ENCODE data around the gene WDR6. TPM values are rescaled to one million over a fixed set of nuclear protein-coding genes. Genes with fewer than 3 reads are reported as not detected.

The WDR6 gene, protein sequence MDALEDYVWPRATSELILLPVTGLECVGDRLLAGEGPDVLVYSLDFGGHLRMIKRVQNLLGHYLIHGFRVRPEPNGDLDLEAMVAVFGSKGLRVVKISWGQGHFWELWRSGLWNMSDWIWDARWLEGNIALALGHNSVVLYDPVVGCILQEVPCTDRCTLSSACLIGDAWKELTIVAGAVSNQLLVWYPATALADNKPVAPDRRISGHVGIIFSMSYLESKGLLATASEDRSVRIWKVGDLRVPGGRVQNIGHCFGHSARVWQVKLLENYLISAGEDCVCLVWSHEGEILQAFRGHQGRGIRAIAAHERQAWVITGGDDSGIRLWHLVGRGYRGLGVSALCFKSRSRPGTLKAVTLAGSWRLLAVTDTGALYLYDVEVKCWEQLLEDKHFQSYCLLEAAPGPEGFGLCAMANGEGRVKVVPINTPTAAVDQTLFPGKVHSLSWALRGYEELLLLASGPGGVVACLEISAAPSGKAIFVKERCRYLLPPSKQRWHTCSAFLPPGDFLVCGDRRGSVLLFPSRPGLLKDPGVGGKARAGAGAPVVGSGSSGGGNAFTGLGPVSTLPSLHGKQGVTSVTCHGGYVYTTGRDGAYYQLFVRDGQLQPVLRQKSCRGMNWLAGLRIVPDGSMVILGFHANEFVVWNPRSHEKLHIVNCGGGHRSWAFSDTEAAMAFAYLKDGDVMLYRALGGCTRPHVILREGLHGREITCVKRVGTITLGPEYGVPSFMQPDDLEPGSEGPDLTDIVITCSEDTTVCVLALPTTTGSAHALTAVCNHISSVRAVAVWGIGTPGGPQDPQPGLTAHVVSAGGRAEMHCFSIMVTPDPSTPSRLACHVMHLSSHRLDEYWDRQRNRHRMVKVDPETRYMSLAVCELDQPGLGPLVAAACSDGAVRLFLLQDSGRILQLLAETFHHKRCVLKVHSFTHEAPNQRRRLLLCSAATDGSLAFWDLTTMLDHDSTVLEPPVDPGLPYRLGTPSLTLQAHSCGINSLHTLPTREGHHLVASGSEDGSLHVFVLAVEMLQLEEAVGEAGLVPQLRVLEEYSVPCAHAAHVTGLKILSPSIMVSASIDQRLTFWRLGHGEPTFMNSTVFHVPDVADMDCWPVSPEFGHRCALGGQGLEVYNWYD
- total RNA-seq = 75.2 and 86.3 TPM in 2 replicates

- DNase-seq = peak; percentile 99
Observed at GRCh38 chr3:49007068-49007770, at the start of gene WDR6. TSS of gene WDR6 (plus strand) at chr3:49007391. CDS start at chr3:49007432, 41 bp downstream.

DNA sequence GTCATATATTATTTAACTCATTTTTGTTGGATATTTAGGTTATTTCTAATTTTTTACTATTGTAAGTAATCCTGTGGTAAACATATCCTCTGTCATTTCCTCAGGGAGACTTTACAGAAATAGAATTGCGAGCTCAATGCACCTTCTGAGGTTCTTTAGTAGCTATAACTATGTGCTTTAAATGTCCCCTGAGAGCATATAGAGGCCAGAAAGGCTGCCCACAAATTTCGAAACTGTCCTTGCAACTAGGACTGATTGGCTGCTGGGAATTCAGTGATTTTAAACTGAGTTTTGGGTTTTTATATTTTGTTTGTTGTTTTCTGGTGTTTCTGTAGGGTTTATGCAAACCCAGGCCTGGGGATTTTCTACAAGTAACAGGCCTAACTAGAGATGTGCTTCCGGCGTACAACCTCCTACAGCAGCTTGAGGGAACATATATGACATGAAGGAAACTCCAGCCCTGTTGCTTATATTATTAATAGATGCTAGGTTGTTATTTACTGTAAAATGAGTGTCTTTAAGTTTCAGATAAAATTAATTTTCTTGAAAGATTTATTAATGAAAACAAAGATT lies 46.3 kb upstream of the WDR6 start:
- DNase-seq = no peak

DNA sequence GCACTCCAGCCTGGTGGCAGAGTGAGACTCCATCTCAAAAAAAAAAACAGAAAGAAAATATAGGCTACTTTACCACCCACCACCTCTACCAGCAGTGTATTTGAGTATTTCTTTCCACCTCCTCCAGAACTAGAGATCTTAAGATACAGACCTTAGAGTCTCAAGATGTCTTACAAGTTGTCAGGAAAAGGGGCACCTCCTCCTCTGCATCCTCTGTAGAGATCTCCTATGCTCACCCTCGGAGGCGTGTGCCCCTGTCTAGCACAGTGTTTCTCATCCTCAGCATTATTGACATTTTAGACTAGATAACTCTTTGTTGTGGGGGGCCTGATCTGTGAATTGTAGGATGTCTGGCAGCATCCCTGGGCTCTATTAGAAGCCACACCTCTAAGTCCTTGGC lies 44.9 kb upstream of the WDR6 start:
- DNase-seq = no peak

DNA sequence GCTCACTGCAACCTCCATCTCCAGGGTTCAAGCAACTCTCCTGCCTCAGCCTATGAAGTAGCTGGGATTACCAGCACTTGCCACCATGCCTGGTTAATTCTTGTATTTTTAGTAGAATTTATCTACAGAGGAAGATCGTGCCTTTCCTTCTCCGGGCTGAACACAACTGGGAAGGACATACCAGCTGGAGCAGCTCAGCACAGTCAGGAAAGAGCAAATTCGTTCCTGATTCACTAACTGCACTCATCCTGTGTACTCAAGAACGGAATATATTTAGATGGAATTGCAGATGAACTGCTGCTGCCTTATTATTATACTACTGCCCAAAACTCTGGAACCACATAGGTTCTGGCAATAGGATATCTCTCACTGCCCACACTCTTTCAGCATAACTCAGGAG lies 44.3 kb upstream of the WDR6 start:
- DNase-seq = no peak

DNA sequence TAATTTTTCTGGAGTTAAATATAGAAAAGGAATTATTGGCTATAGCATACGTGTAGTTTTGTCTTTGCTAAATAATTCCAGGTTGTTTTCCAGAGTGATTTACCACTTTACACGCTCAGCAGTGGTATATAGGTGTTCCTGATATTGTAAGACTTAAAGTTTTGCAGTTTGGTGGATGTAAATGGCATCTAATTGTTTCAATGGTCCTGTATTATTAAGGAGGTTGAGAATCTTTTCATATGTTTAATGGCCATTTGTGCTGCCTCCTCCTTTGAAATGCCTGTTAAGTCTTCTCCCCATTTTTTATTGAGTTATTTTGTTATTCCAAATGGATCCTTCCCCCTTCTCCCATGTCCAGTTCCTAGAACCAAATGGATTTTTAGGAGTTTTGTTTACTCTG lies 43.6 kb upstream of the WDR6 start:
- no peak for DNase-seq

DNA sequence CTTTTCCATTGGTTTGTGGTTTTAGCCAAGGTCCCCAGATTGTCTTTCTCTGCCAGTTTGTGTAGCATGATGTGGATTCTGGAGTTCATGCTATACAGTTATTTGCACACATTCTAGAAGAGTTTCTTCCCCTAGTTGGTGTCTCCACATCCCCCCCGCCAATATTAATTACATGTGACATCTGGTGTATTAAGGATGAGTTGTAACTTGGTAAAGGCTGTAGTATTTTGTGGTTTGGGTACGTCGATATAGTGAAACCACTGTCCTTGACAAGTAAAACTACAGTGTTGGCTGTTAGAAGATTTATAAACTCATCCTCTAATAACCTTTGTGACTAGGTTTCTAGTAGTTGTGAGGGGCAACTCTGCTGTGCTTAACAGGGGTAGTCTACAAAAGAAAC lies 40.8 kb upstream of the WDR6 start:
- DNase-seq = no peak

GRCh38 chr3:48966876-48967361 lies 40.3 kb upstream of the WDR6 start:
- no peak for DNase-seq

- DNase-seq = no peak
Observed at GRCh38 chr3:48970586-48970985, 36.6 kb upstream of the WDR6 start.

GRCh38 chr3:48974076-48974864 lies 32.9 kb upstream of the WDR6 start:
- no peak for DNase-seq

DNA sequence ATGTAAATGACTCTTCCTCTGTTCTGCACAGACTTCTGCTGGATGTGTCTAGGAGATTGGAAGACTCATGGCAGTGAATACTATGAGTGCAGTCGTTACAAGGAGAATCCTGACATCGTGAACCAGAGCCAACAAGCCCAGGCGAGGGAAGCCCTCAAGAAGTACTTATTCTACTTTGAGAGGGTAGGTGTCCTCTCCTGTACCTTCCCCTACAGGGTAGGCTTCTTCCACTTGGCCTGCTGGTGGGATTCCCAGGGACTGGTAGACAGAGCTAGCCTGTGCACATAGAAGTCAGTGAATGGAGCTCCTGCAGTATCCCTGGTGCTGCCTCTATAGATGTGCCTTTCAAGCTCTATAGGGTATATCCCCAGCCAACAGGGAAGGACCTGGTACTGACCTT lies 27.7 kb upstream of the WDR6 start:
- DNase-seq = no peak

DNA sequence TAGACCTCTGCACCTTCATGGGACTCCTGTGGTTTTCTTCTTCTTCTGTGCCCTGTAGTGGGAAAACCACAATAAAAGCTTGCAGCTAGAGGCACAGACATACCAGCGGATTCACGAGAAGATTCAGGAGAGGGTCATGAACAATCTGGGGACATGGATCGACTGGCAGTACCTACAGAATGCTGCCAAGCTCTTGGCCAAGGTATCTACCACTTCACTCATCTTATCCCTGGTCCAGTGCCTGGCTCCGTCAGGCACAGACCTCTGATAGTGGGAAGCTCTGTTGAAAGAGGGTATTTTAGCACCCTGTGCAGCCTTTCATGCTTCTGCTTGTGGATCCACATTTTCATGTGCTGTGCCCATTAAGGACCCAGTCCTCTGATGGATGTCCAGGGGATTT lies 26.9 kb upstream of the WDR6 start:
- no peak for DNase-seq

GRCh38 chr3:48982016-48982415 lies 25.2 kb upstream of the WDR6 start:
- no peak for DNase-seq

- DNase-seq = no peak
Observed at GRCh38 chr3:48982686-48983085, 24.5 kb upstream of the WDR6 start.

GRCh38 chr3:48983096-48983495 lies 24.1 kb upstream of the WDR6 start:
- no peak for DNase-seq

GRCh38 chr3:48984663-48985062 lies 22.5 kb upstream of the WDR6 start:
- peak; percentile 39 for DNase-seq

- no peak for DNase-seq
Observed at GRCh38 chr3:48985831-48986376, 21.3 kb upstream of the WDR6 start.

- DNase-seq = no peak
Observed at GRCh38 chr3:48989126-48989795, 17.9 kb upstream of the WDR6 start.

- DNase-seq = peak; percentile 93
Observed at GRCh38 chr3:48989796-48990635, 17.2 kb upstream of the WDR6 start, which contains the start of gene P4HTM. TSS of gene P4HTM (plus strand) at chr3:48990241. CDS start at chr3:48990257, 16 bp downstream.

Data from dermis blood vessel endothelial cell (primary cell).